D721Med (cell line): ENCODE measurements around the gene HELZ.
A peak's percentile ranks its signal among the peaks of the same experiment; 100 is the strongest.
"Not testable (repeated sequence)": the region's sequence is repeated elsewhere in the genome, so short reads cannot be mapped to it uniquely, and the experiment has no call there.

Source experiments
- DNase-seq: peaks from one replicate; pipeline ENCODE4 v3.0.0; 2011; ENCODE audit warnings: low spot score; ENCODE audit not compliant: insufficient read length
- FAIRE-seq: peaks from 2 replicates; lab custom pipeline; 2011; peaks lifted over from hg19 to GRCh38; lab: Jason Lieb, UNC
- CTCF ChIP-seq: IDR thresholded peaks from 2 replicates; pipeline ENCODE4 v1.5.1; 2012; ENCODE audit warnings: mild to moderate bottlenecking, control low read depth; ENCODE audit not compliant: insufficient read depth; ENCODE audit errors: missing control alignments

Gene HELZ

GRCh38 chr17:67203818-67204217, 41.2 kb downstream of the HELZ start:
- no peak for FAIRE-seq
- no peak for TF ChIP-seq CTCF
- DNase-seq, result no peak

GRCh38 chr17:67202503-67202902, 42.5 kb downstream of the HELZ start:
- DNase-seq (no peak), FAIRE-seq (no peak)
- no peak for TF ChIP-seq CTCF

GRCh38 chr17:67200727-67201301, 44.2 kb downstream of the HELZ start:
- DNase-seq (no peak), FAIRE-seq (no peak)
- TF ChIP-seq CTCF, result peak; percentile 34

- DNase-seq (no peak), FAIRE-seq (no peak)
- TF ChIP-seq CTCF, result no peak
These were observed 46.9 kb downstream of the HELZ start for GRCh38 chr17:67198131-67198530.

- not testable (repeated sequence) for DNase-seq, FAIRE-seq
These were observed 48.0 kb downstream of the HELZ start for GRCh38 chr17:67197023-67197422.

- no peak for FAIRE-seq
- no peak for TF ChIP-seq CTCF
These were observed 48.6 kb downstream of the HELZ start for GRCh38 chr17:67196422-67196821.

GRCh38 chr17:67194134-67194533, 50.9 kb downstream of the HELZ start:
- DNase-seq, result no peak
- no peak for FAIRE-seq
- TF ChIP-seq CTCF, result no peak

More at GRCh38 chr17:67196422-67196821, 48.6 kb downstream of the HELZ start:
- no peak for DNase-seq

- TF ChIP-seq CTCF, result no peak
- DNase-seq (no peak), FAIRE-seq (no peak)
These were observed 57.1 kb downstream of the HELZ start for GRCh38 chr17:67187927-67188326.
